Measurements from ENCODE around the gene MLPH. TPM values are rescaled to one million over a fixed set of nuclear protein-coding genes. Genes with fewer than 3 reads are reported as not detected.
A peak's percentile ranks its signal among the peaks of the same experiment; 100 is the strongest.

The MLPH gene
- total RNA-seq, 1 donor from 2014 or later, result 14.8 TPM

- TF ChIP-seq CTCF (conservative IDR thresholded peaks at IDR 0.05), result no peak
- Mint-ChIP-seq H3K36me3 (no peaks in the 10 kb centered on the region), H3K27ac (no peak overlapping the region), H3K4me1 (ENCODE audit: unreplicated experiment) (peaks cover 42% of the 10 kb centered on the region), H3K27me3 (no peaks in the 10 kb centered on the region), H3K4me3 (no peak overlapping the region), H3K9me3 (no peaks in the 10 kb centered on the region)
- no peak for DNase-seq (ENCODE audit: extremely low spot score, unreplicated experiment)
Measured at GRCh38 chr2:237511885-237512405, 24.9 kb downstream of the MLPH start.

- DNase-seq (ENCODE audit: extremely low spot score, unreplicated experiment), result peak; percentile 84
- Mint-ChIP-seq H3K27ac (no peak overlapping the region), H3K27me3 (no peaks in the 10 kb centered on the region), H3K36me3 (no peaks in the 10 kb centered on the region), H3K9me3 (no peaks in the 10 kb centered on the region), H3K4me1 (ENCODE audit: unreplicated experiment) (peaks cover 35% of the 10 kb centered on the region), H3K4me3 (no peak overlapping the region)
- peak; percentile 97 for TF ChIP-seq CTCF (conservative IDR thresholded peaks at IDR 0.05)
Measured at GRCh38 chr2:237512774-237513466, 25.9 kb downstream of the MLPH start.

GRCh38 chr2:237513693-237514092 lies 26.6 kb downstream of the MLPH start:
- H3K4me3 Mint-ChIP-seq, result no peak overlapping the region
- H3K9me3 Mint-ChIP-seq, result no peaks in the 10 kb centered on the region
- peaks cover 32% of the 10 kb centered on the region for H3K4me1 Mint-ChIP-seq (ENCODE audit: unreplicated experiment)
- no peak overlapping the region for H3K27ac Mint-ChIP-seq
- no peaks in the 10 kb centered on the region for H3K27me3 Mint-ChIP-seq
- no peak for TF ChIP-seq CTCF (conservative IDR thresholded peaks at IDR 0.05)
- no peak for DNase-seq (ENCODE audit: extremely low spot score, unreplicated experiment)
- no peaks in the 10 kb centered on the region for H3K36me3 Mint-ChIP-seq

- H3K27ac Mint-ChIP-seq, result no peak overlapping the region
- H3K36me3 Mint-ChIP-seq, result no peaks in the 10 kb centered on the region
- no peak overlapping the region for H3K4me3 Mint-ChIP-seq
- H3K27me3 Mint-ChIP-seq, result no peaks in the 10 kb centered on the region
- no peak for DNase-seq (ENCODE audit: extremely low spot score, unreplicated experiment)
- TF ChIP-seq CTCF (conservative IDR thresholded peaks at IDR 0.05), result no peak
- H3K4me1 Mint-ChIP-seq (ENCODE audit: unreplicated experiment), result peaks cover 30% of the 10 kb centered on the region
- no peaks in the 10 kb centered on the region for H3K9me3 Mint-ChIP-seq
Measured at GRCh38 chr2:237514474-237515130, 27.6 kb downstream of the MLPH start.

- Mint-ChIP-seq H3K4me1 (ENCODE audit: unreplicated experiment) (peaks cover 30% of the 10 kb centered on the region), H3K27ac (no peak overlapping the region), H3K27me3 (no peaks in the 10 kb centered on the region), H3K4me3 (no peak overlapping the region), H3K9me3 (no peaks in the 10 kb centered on the region), H3K36me3 (no peaks in the 10 kb centered on the region)
- DNase-seq (ENCODE audit: extremely low spot score, unreplicated experiment), result no peak
- TF ChIP-seq CTCF (conservative IDR thresholded peaks at IDR 0.05), result no peak
Measured at GRCh38 chr2:237515166-237515565, 28.1 kb downstream of the MLPH start.
